Esophagus squamous epithelium (tissue), 4 donors: ENCODE data around the gene LARGE1.

Experiments
- POLR2A ChIP-seq, 4 donors: fragments of 450-650 bp; IDR thresholded peaks; one replicate each; pipeline ENCODE4 v1.6.1; 2017; ENCODE audit warnings: antibody characterized with exemption in 4 of 4, mild to moderate bottlenecking in 4 of 4, moderate library complexity in 3 of 4
- TF ChIP-seq, protein P1 (sequence below), 6 experiments: fragments of 450-650 bp in 4 of 6; fragments of 200-600 bp in 2 of 6; sonication (generic) in 2 of 6; IDR thresholded peaks; one replicate each; pipeline ENCODE4 v1.5.1; 2016 to 2019; ENCODE audit warnings: antibody characterized with exemption in 6 of 6, mild to moderate bottlenecking in 4 of 6, moderate library complexity in 4 of 6

DNA sequence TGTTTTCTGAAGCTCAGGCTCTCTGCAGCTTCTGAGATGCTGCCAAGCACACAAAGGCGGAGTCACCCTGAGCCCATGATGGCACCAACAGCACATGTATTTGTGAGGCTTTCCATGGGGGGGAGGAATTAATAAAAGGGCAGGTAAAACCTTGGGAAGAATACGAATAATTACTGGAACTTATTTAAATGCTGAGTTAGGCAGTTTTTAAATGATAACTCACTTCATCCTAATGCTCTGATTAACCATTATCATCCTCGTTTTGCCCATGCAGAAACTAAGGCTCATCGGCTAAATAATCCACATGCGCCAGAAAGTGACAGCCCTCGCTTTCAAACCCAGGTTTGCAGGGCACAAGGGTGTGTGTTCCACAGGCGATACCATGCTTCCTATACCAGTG is 35.4 kb downstream of the LARGE1 start:
- TF ChIP-seq, protein P1, sequence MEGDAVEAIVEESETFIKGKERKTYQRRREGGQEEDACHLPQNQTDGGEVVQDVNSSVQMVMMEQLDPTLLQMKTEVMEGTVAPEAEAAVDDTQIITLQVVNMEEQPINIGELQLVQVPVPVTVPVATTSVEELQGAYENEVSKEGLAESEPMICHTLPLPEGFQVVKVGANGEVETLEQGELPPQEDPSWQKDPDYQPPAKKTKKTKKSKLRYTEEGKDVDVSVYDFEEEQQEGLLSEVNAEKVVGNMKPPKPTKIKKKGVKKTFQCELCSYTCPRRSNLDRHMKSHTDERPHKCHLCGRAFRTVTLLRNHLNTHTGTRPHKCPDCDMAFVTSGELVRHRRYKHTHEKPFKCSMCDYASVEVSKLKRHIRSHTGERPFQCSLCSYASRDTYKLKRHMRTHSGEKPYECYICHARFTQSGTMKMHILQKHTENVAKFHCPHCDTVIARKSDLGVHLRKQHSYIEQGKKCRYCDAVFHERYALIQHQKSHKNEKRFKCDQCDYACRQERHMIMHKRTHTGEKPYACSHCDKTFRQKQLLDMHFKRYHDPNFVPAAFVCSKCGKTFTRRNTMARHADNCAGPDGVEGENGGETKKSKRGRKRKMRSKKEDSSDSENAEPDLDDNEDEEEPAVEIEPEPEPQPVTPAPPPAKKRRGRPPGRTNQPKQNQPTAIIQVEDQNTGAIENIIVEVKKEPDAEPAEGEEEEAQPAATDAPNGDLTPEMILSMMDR (IDR thresholded peaks at IDR 0.05), result no peak
- no peak for TF ChIP-seq POLR2A (IDR thresholded peaks at IDR 0.05)
